ENCODE results near the gene LIPC. TPM values are rescaled to one million over a fixed set of nuclear protein-coding genes. Genes with fewer than 3 reads are reported as not detected.

The LIPC gene
- total and polyA plus RNA-seq, 2 experiments from 2014 or later = not detected

GRCh38 chr15:58401276-58401675 lies 30.5 kb upstream of the LIPC start:
- no peaks in the 10 kb centered on the region for H3K9me2 ChIP-seq (ENCODE audit: insufficient read depth)
- H3K27me3 ChIP-seq (ENCODE audit: insufficient read depth) = no peaks in the 10 kb centered on the region
- no peaks in the 10 kb centered on the region for H3K36me3 ChIP-seq (ENCODE audit: insufficient read depth)
- Mint-ChIP-seq H3K27me3 (ENCODE audit: insufficient read depth, low read depth, poor library complexity) (peaks cover 2% of the 10 kb centered on the region), H3K9me3 (no peaks in the 10 kb centered on the region), H3K4me1 (peaks cover 5% of the 10 kb centered on the region; the same call in 2 of the 3 replicates), H3K36me3 (ENCODE audit: low read depth) (no peaks in the 10 kb centered on the region), H3K4me3 (no peak overlapping the region), H3K27ac (no peak overlapping the region)
- H3K79me2 ChIP-seq (replicated peaks; ENCODE audit: insufficient read depth) = no peaks in the 10 kb centered on the region
- H3K4me1 ChIP-seq (ENCODE audit: insufficient read depth) = no peaks in the 10 kb centered on the region
- DNase-seq (ENCODE audit: low spot score) (no peak), ATAC-seq (no peak)
- H3K27ac ChIP-seq (ENCODE audit: low read depth) = no peak overlapping the region
- TF ChIP-seq EZH2phosphoT487 (IDR thresholded peaks at IDR 0.05; ENCODE audit: unreplicated experiment) (no peak), ZNF462 (CRISPR knock-in tag; IDR thresholded peaks at IDR 0.05) (no peak), ZNF331 (CRISPR knock-in tag; IDR thresholded peaks at IDR 0.05; ENCODE audit: low read depth) (no peak), JUNB (IDR thresholded peaks at IDR 0.05; ENCODE audit: unreplicated experiment) (no peak), NANOG (IDR thresholded peaks at IDR 0.05; ENCODE audit: borderline replicate concordance) (no peak), POLR2AphosphoS5 (IDR thresholded peaks at IDR 0.05; ENCODE audit: low read depth) (no peak), EZH2 (IDR thresholded peaks at IDR 0.05; ENCODE audit: low read depth, unreplicated experiment) (no peak), STAT1 (IDR thresholded peaks at IDR 0.05; ENCODE audit: unreplicated experiment) (no peak), CTCF (conservative IDR thresholded peaks at IDR 0.05; ENCODE audit: low read depth in 2 of 2) (no peak), ETS1 (IDR thresholded peaks at IDR 0.05) (no peak), ZNF114 (CRISPR knock-in tag; IDR thresholded peaks at IDR 0.05) (no peak), CREB1 (CRISPR knock-in tag; IDR thresholded peaks at IDR 0.05; ENCODE audit: low read depth) (no peak)
- TF ChIP-seq, protein P1, sequence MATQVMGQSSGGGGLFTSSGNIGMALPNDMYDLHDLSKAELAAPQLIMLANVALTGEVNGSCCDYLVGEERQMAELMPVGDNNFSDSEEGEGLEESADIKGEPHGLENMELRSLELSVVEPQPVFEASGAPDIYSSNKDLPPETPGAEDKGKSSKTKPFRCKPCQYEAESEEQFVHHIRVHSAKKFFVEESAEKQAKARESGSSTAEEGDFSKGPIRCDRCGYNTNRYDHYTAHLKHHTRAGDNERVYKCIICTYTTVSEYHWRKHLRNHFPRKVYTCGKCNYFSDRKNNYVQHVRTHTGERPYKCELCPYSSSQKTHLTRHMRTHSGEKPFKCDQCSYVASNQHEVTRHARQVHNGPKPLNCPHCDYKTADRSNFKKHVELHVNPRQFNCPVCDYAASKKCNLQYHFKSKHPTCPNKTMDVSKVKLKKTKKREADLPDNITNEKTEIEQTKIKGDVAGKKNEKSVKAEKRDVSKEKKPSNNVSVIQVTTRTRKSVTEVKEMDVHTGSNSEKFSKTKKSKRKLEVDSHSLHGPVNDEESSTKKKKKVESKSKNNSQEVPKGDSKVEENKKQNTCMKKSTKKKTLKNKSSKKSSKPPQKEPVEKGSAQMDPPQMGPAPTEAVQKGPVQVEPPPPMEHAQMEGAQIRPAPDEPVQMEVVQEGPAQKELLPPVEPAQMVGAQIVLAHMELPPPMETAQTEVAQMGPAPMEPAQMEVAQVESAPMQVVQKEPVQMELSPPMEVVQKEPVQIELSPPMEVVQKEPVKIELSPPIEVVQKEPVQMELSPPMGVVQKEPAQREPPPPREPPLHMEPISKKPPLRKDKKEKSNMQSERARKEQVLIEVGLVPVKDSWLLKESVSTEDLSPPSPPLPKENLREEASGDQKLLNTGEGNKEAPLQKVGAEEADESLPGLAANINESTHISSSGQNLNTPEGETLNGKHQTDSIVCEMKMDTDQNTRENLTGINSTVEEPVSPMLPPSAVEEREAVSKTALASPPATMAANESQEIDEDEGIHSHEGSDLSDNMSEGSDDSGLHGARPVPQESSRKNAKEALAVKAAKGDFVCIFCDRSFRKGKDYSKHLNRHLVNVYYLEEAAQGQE (IDR thresholded peaks at IDR 0.05; ENCODE audit: unreplicated experiment) = no peak
- no peak overlapping the region for H3K4me3 ChIP-seq
- H3F3A ChIP-seq (replicated peaks; ENCODE audit: low read depth) = no peaks in the 10 kb centered on the region
- no peak overlapping the region for H2AFZ ChIP-seq
- no peaks in the 10 kb centered on the region for H4K20me1 ChIP-seq (replicated peaks; ENCODE audit: insufficient read depth)
- no peak overlapping the region for H3K4me2 ChIP-seq
